Transverse colon (tissue), 4 donors: ENCODE measurements around the gene HSPB8. TPM values are rescaled to one million over a fixed set of nuclear protein-coding genes. Genes with fewer than 3 reads are reported as not detected.

ENCODE experiments used
- DNase-seq: peaks from one replicate; pipeline ENCODE4 v3.0.0-alpha.2; 2019
- H3K27ac ChIP-seq, 4 donors: fragments of 200-600 bp; sonication (generic); 2 replicates each; pipeline ENCODE4 v1.5.1; 2016 to 2018; ENCODE audit warnings: inconsistent platforms in 4 of 4
- H3K27me3 ChIP-seq: fragments of 200-600 bp; sonication (generic); 2 replicates; pipeline ENCODE4 v1.5.1; 2017; ENCODE audit warnings: inconsistent platforms
- H3K36me3 ChIP-seq, 4 donors: fragments of 200-600 bp; sonication (generic); 2 replicates each; pipeline ENCODE4 v1.5.1; 2017 to 2019; ENCODE audit warnings: inconsistent platforms in 4 of 4
- H3K4me1 ChIP-seq, 4 donors: fragments of 200-600 bp; sonication (generic); 2 replicates each; pipeline ENCODE4 v1.5.1; 2017 to 2020; ENCODE audit warnings: inconsistent platforms in 4 of 4
- H3K4me3 ChIP-seq, 4 donors: fragments of 200-600 bp; sonication (generic); 1 replicate in 1 of 4; 2 replicates in 3 of 4; pipeline versions ENCODE4 v1.5.1 to v1.6.1; 2017 to 2019; ENCODE audit warnings: inconsistent platforms in 4 of 4
- H3K9me3 ChIP-seq, 2 donors: fragments of 200-600 bp; sonication (generic); 2 replicates each; pipeline ENCODE4 v1.5.1; 2017 to 2019; ENCODE audit warnings: inconsistent platforms in 2 of 2
- CTCF ChIP-seq, 5 experiments: fragments of 200-600 bp in 3 of 5; fragments of 450-650 bp in 2 of 5; sonication (generic) in 3 of 5; IDR thresholded peaks; 1 replicate in 2 of 5; 2 replicates in 3 of 5; pipeline ENCODE4 v1.5.1; 2016 to 2017; ENCODE audit warnings: antibody characterized with exemption in 5 of 5, inconsistent platforms in 3 of 5, mild to moderate bottlenecking in 2 of 5, moderate library complexity in 1 of 5
- EP300 ChIP-seq: sonication (generic); formaldehyde crosslinking; IDR thresholded peaks from one replicate; pipeline ENCODE4 v1.6.1; 2017; ENCODE audit warnings: antibody characterized with exemption, low read depth
- POLR2A ChIP-seq: fragments of 450-650 bp; IDR thresholded peaks from one replicate; pipeline ENCODE4 v1.6.1; 2016; ENCODE audit warnings: antibody characterized with exemption, mild to moderate bottlenecking, moderate library complexity
- POLR2AphosphoS5 ChIP-seq, 3 donors: sonication (generic); formaldehyde crosslinking; IDR thresholded peaks; one replicate each; pipeline ENCODE4 v1.6.1; 2016; ENCODE audit warnings: antibody characterized with exemption in 3 of 3
- WGBS, 2 donors: methylation state at CpG; one replicate each; pipeline ENCODE4 v1.1.5; 2018; ENCODE audit warnings: low coverage in 1 of 2; 5-methylcytosine and 5-hydroxymethylcytosine counted together
- in situ Hi-C, 4 donors: fragments of 200-750 bp; cut with MboI; loops; one replicate each; pipeline versions ENCODE4 v1.15.0 to v1.15.1; 2017; ENCODE audit warnings: low sequenced_read_pairs in 3 of 4, low pct_ligation_motif_present in 1 of 4, low pct_unique_long_range_greater_than_20kb in 1 of 4
- intact Hi-C: fragments of 100-400 bp; cut with DNase I; formaldehyde crosslinking; loops from one replicate; pipeline ENCODE4 v1.15.1; 2023; ENCODE audit warnings: low total_unique reads
- total RNA-seq, 4 donors: library from RNA; depleted of rRNA; stranded (reverse); fragments of >200 nt; gene quantifications; one replicate each; pipeline ENCODE4 v1.1.0, GENCODE V29; 2016

The HSPB8 gene
- total RNA-seq, 4 donors from 2014 or later, result 42.7 to 59.8 (median 51.9) TPM

GRCh38 chr12:119134284-119135072, 44.3 kb upstream of the HSPB8 start:
- Histone ChIP-seq H3K9me3 (no peaks in the 10 kb centered on the region), H3K4me3 (no peak overlapping the region), H3K27me3 (no peaks in the 10 kb centered on the region), H3K4me1 (no peaks in the 10 kb centered on the region), H3K36me3 (no peaks in the 10 kb centered on the region), H3K27ac (no peak overlapping the region)
- no peak for DNase-seq
- no peak for TF ChIP-seq EP300
- TF ChIP-seq POLR2AphosphoS5 (IDR thresholded peaks at IDR 0.05), result no peak
- intact Hi-C loops (no loop called here), in situ Hi-C loops (no loop called here)
- WGBS, 2 donors, result 72 to 86% methylated on average over 2 to 3 of the region's 3 CpGs

- in situ Hi-C loops, result no loop called here
- no peak for DNase-seq
- Histone ChIP-seq H3K36me3 (no peaks in the 10 kb centered on the region), H3K4me3 (no peak overlapping the region), H3K27me3 (no peaks in the 10 kb centered on the region), H3K9me3 (no peaks in the 10 kb centered on the region), H3K4me1 (no peaks in the 10 kb centered on the region), H3K27ac (no peak overlapping the region)
- intact Hi-C loops, result no loop called here
- 66 to 83% methylated on average over 3 to 4 of the region's 4 CpGs for WGBS, 2 donors
- TF ChIP-seq EP300 (no peak), CTCF (IDR thresholded peaks at IDR 0.05) (no peak)
These were observed 41.8 kb upstream of the HSPB8 start for GRCh38 chr12:119136811-119137410.

- no peak for DNase-seq
- Histone ChIP-seq H3K27ac (no peak overlapping the region), H3K4me1 (no peaks in the 10 kb centered on the region), H3K36me3 (no peaks in the 10 kb centered on the region), H3K4me3 (no peak overlapping the region), H3K9me3 (no peaks in the 10 kb centered on the region), H3K27me3 (peaks cover 4% of the 10 kb centered on the region)
- TF ChIP-seq POLR2A, result no peak
- no peak for TF ChIP-seq POLR2AphosphoS5 (IDR thresholded peaks at IDR 0.05)
- TF ChIP-seq CTCF (IDR thresholded peaks at IDR 0.05), result no peak
- no peak for TF ChIP-seq EP300
- WGBS, 2 donors, result 86% methylated on average over 2 of the region's 2 CpGs; no CpG with 5 or more reads in 1 of the 2 donors
- in situ Hi-C loops, result no loop called here
- intact Hi-C loops, result no loop called here
These were observed 39.3 kb upstream of the HSPB8 start for GRCh38 chr12:119139448-119139847.

GRCh38 chr12:119145367-119145766, 33.4 kb upstream of the HSPB8 start:
- Histone ChIP-seq H3K4me1 (no peaks in the 10 kb centered on the region), H3K4me3 (no peak overlapping the region), H3K27ac (no peak overlapping the region), H3K9me3 (no peaks in the 10 kb centered on the region), H3K36me3 (no peaks in the 10 kb centered on the region), H3K27me3 (peaks cover 4% of the 10 kb centered on the region)
- intact Hi-C loops, result no loop called here
- TF ChIP-seq POLR2AphosphoS5 (IDR thresholded peaks at IDR 0.05) (no peak), CTCF (IDR thresholded peaks at IDR 0.05) (no peak), POLR2A (no peak), EP300 (no peak)
- 78 to 82% methylated on average over 2 to 13 of the region's 13 CpGs for WGBS, 2 donors
- in situ Hi-C loops, result no loop called here
- no peak for DNase-seq
